ENCODE results near the gene THAP4. TPM values are rescaled to one million over a fixed set of nuclear protein-coding genes. Genes with fewer than 3 reads are reported as not detected.

The THAP4 gene
- total and polyA plus RNA-seq, 12 donors: 68.7 to 101 (median 78.3) TPM

DNA sequence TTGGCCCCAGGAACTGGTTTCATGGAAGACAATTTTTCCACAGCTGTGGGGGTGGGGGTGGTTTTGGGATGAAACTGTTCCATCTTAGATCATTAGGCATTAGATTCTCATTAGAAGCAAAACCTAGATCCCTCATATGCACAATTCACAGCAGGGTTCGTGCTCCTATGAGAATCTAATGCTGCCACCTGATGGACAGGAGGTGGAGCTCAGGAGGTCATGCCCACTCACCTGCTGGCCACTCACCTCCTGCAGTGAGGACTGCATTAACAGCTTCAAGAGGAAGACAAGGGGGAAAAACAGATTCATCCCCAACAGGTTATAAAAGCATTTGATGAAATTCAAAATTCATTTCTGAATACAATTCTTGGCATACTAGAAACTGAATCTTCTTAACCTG is 38.5 kb downstream of the THAP4 start:
- Histone ChIP-seq H3K36me3 (peaks cover 3 to 98% (median 31%) of the 10 kb centered on the region in 9 donors), H3K4me1 (no peaks in the 10 kb centered on the region), H3K9me3 (no peaks in the 10 kb centered on the region), H3K27me3 (no peaks in the 10 kb centered on the region), H3K4me3 (no peak overlapping the region), H3K27ac (no peak overlapping the region)
- DNase-seq (no peak), ATAC-seq (no peak)
- TF ChIP-seq, protein P1, sequence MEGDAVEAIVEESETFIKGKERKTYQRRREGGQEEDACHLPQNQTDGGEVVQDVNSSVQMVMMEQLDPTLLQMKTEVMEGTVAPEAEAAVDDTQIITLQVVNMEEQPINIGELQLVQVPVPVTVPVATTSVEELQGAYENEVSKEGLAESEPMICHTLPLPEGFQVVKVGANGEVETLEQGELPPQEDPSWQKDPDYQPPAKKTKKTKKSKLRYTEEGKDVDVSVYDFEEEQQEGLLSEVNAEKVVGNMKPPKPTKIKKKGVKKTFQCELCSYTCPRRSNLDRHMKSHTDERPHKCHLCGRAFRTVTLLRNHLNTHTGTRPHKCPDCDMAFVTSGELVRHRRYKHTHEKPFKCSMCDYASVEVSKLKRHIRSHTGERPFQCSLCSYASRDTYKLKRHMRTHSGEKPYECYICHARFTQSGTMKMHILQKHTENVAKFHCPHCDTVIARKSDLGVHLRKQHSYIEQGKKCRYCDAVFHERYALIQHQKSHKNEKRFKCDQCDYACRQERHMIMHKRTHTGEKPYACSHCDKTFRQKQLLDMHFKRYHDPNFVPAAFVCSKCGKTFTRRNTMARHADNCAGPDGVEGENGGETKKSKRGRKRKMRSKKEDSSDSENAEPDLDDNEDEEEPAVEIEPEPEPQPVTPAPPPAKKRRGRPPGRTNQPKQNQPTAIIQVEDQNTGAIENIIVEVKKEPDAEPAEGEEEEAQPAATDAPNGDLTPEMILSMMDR (IDR thresholded peaks at IDR 0.05): peak in 5 of 9 donors; percentile 13 to 47 (median 31)
- 62 to 70% methylated on average over 1 of the region's 1 CpG for WGBS, 2 donors
- intact Hi-C loops (cut with DNase I): no loop called here

DNA sequence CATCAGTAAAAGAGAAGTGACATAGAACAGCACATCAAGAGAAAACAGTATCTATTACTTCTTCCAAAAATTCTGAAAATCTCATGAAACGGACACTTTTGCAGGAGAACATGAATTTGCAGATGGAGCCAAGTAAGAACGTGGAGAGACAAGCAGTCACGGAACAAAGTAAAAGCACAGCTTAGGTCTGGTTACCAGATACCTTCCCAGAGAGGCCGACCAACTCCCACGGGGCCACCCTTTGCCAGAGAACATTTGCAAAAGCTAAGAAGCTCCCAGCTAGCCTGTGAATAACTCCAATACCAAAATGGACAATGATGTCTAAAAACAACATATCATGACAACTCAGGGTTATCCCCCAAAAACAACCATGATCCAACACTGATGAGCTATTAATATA is 38.9 kb downstream of the THAP4 start:
- H3K36me3 ChIP-seq: peaks cover 3 to 98% (median 33%) of the 10 kb centered on the region in 9 donors
- H3K27me3 ChIP-seq: no peaks in the 10 kb centered on the region
- H3K27ac ChIP-seq: no peak overlapping the region
- ATAC-seq (no peak), DNase-seq (no peak)
- intact Hi-C loops (cut with DNase I): no loop called here
- no peaks in the 10 kb centered on the region for H3K9me3 ChIP-seq
- no peak overlapping the region for H3K4me3 ChIP-seq
- no peaks in the 10 kb centered on the region for H3K4me1 ChIP-seq
- WGBS, 2 donors: 66 to 74% methylated on average over 5 of the region's 5 CpGs
- TF ChIP-seq, protein P1 (IDR thresholded peaks at IDR 0.05): no peak

GRCh38 chr2:241597561-241597960 is 39.4 kb downstream of the THAP4 start:
- TF ChIP-seq, protein P1 (IDR thresholded peaks at IDR 0.05): no peak
- Histone ChIP-seq H3K9me3 (no peaks in the 10 kb centered on the region), H3K4me3 (no peak overlapping the region), H3K27ac (no peak overlapping the region), H3K36me3 (peaks cover under 1 to 98% (median 30%) of the 10 kb centered on the region in 9 donors), H3K4me1 (no peaks in the 10 kb centered on the region), H3K27me3 (no peaks in the 10 kb centered on the region)
- intact Hi-C loops (cut with DNase I): no loop called here
- WGBS, 2 donors: 92 to 93% methylated on average over 6 of the region's 6 CpGs
- no peak for ATAC-seq
- DNase-seq: no peak

DNA sequence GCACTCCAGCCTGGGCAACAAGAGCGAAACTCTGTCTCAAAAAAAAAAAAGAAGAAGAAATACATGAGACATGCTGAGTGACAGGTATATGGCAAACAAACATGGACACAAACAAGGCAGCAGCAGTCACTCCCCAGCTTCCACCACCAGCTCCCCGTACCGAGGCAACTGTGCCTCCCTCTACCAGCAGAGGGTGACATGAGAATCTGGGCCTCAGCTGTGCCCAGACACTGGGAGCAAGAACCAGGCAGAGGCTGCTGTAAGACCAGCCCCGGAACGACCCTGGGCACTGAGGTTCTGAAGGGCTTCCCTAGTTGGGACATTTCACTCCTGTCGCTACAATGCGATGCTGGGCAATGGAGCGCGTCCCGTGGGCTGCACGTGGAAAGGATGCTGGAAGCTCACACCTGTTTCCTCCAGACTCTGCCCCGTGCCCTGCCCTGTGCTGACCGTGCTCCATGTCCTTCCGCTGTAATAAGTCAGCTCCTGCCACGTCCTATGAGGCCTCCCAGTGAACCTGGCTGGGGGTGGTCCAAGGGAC is 41.3 kb downstream of the THAP4 start:
- peaks cover 0 to 90% (median 18%) of the 10 kb centered on the region in 9 donors for H3K36me3 ChIP-seq
- no peak overlapping the region for H3K27ac ChIP-seq
- no peaks in the 10 kb centered on the region for H3K9me3 ChIP-seq
- no peak overlapping the region for H3K4me3 ChIP-seq
- TF ChIP-seq, protein P1 (IDR thresholded peaks at IDR 0.05): peak in 2 of 9 donors; percentile 13 to 28
- no peaks in the 10 kb centered on the region for H3K4me1 ChIP-seq
- intact Hi-C loops (cut with DNase I): no loop called here
- 91 to 92% methylated on average over 15 of the region's 15 CpGs for WGBS, 2 donors
- DNase-seq: no peak
- H3K27me3 ChIP-seq: no peaks in the 10 kb centered on the region
- ATAC-seq: peak in 2 of 8 donors; percentile 41 to 44

Measured in heart right ventricle (tissue), 16 donors.